ENCODE measurements around the gene COL11A2. TPM values are rescaled to one million over a fixed set of nuclear protein-coding genes. Genes with fewer than 3 reads are reported as not detected.
A peak's percentile ranks its signal among the peaks of the same experiment; 100 is the strongest.

COL11A2 gene
- total RNA-seq, 1 experiment from 2014 or later: 2.3 TPM

DNA sequence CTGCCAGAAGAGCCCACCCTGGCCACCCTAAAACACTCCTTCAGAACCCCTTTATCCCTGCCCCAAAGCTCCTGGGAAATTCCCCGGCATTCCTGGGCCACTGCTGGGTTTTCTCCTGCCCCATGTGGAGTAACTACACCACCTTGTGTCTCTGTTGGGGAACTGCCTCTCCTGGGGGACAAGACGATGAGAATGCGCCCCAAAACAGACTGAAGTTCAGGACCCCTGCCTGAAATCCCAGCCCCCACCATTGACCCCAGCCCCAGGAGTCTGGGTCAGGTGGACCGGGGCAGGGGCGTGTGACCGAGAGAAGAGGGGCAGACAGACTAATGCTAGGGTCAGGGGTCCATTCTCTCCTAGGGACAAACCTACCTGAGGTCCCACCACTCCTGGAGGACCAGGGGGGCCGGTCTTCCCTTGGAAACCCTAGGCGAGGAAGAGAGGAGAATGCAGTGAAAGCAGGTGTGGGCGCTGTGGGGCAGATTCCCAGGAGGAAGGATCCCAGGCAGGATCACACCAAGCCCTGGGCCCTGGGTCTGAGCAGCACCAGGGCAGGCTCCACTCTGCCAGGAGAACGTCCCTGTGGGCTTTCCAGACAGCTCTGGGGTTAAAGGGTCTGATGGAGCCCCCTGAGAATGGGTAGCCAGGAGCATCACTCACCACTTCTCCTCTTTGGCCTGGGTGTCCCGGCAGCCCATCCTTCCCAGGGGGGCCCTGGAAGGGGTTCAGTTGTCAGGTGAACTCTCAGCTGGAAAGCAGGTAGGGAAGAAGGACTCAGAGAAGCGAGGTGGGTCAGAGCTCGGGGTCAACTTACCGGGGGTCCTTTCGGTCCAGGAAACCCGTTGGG, 19.4 kb downstream of the COL11A2 start:
- Histone ChIP-seq H4K20me1 (ENCODE audit: control insufficient read depth, insufficient read depth, insufficient read length) (no peaks in the 10 kb centered on the region), H3K9ac (ENCODE audit: extremely low read depth, insufficient read length, low read length) (no peak overlapping the region), H4K8ac (replicated peaks; ENCODE audit: insufficient read length, low read depth, low read length) (no peak overlapping the region), H2AK5ac (ENCODE audit: insufficient read length, low read length) (no peak overlapping the region), H2BK20ac (ENCODE audit: low read depth, low read length, poor library complexity, severe bottlenecking) (no peak overlapping the region), H3K18ac (ENCODE audit: insufficient read length, low read depth, low read length) (no peak overlapping the region), H3T11ph (ENCODE audit: low read length) (no peak overlapping the region), H3K56ac (ENCODE audit: insufficient read length, low read depth, low read length) (no peak overlapping the region), H3K23ac (ENCODE audit: insufficient read length, low read depth, low read length) (no peak overlapping the region), H3K14ac (ENCODE audit: insufficient read depth, low read length) (no peak overlapping the region; the same call in 1 of the 2 replicates), H4K5ac (ENCODE audit: insufficient read length, low read depth, low read length) (no peak overlapping the region), H2AFZ (ENCODE audit: low read length) (no peak overlapping the region), H3K4ac (ENCODE audit: low read depth, low read length) (no peak overlapping the region), H3K79me2 (ENCODE audit: insufficient read depth, low read length) (no peaks in the 10 kb centered on the region), H3K4me2 (ENCODE audit: insufficient read depth, insufficient read length, low read length) (no peak overlapping the region), H3K79me1 (ENCODE audit: insufficient read depth, low read depth, low read length, poor library complexity, severe bottlenecking) (no peaks in the 10 kb centered on the region), H3K9me3 (ENCODE audit: control insufficient read depth, low read depth, low read length) (no peaks in the 10 kb centered on the region), H2BK120ac (ENCODE audit: low read depth, low read length, poor library complexity, severe bottlenecking) (no peak overlapping the region), H2BK12ac (ENCODE audit: insufficient read length, low read depth, low read length) (no peak overlapping the region), H4K91ac (ENCODE audit: insufficient read length, low read depth, low read length) (no peak overlapping the region), H2BK5ac (ENCODE audit: insufficient read length, low read length) (no peak overlapping the region), H3K27ac (ENCODE audit: insufficient read length, low read depth, low read length) (no peak overlapping the region), H3K4me1 (ENCODE audit: insufficient read depth, low read length) (no peaks in the 10 kb centered on the region), H3K27me3 (ENCODE audit: insufficient read depth, low read length) (no peaks in the 10 kb centered on the region), H3K23me2 (ENCODE audit: insufficient read length, low read depth, low read length, poor library complexity, severe bottlenecking) (no peaks in the 10 kb centered on the region), H2BK15ac (ENCODE audit: low read depth, low read length) (no peak overlapping the region)
- Mint-ChIP-seq H3K27me3 (ENCODE audit: low read depth) (peaks cover 32% of the 10 kb centered on the region), H3K4me3 (no peak overlapping the region; a peak in 1 of 5 replicates), H3K9me3 (no peaks in the 10 kb centered on the region), H3K36me3 (ENCODE audit: insufficient read depth in 1 of 3, low read depth in 3 of 3) (no peaks in the 10 kb centered on the region; a peak in 2 of 7 replicates), H3K4me1 (peaks cover 4 to 8% of the 10 kb centered on the region in 2 experiments), H3K27ac (no peak overlapping the region; a peak in 2 of 7 replicates)
- peak; percentile 56 for DNase-seq
- TF ChIP-seq, protein P1, sequence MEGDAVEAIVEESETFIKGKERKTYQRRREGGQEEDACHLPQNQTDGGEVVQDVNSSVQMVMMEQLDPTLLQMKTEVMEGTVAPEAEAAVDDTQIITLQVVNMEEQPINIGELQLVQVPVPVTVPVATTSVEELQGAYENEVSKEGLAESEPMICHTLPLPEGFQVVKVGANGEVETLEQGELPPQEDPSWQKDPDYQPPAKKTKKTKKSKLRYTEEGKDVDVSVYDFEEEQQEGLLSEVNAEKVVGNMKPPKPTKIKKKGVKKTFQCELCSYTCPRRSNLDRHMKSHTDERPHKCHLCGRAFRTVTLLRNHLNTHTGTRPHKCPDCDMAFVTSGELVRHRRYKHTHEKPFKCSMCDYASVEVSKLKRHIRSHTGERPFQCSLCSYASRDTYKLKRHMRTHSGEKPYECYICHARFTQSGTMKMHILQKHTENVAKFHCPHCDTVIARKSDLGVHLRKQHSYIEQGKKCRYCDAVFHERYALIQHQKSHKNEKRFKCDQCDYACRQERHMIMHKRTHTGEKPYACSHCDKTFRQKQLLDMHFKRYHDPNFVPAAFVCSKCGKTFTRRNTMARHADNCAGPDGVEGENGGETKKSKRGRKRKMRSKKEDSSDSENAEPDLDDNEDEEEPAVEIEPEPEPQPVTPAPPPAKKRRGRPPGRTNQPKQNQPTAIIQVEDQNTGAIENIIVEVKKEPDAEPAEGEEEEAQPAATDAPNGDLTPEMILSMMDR (conservative IDR thresholded peaks at IDR 0.05): peak; percentile 75
- no CpG with 5 or more reads among the region's 16 CpGs for WGBS (ENCODE audit: extremely low coverage, insufficient read length, low lambda C conversion rate)
